ENCODE data around the gene GMIP. TPM values are rescaled to one million over a fixed set of nuclear protein-coding genes. Genes with fewer than 3 reads are reported as not detected.
"Not testable (repeated sequence)": the region's sequence is repeated elsewhere in the genome, so short reads cannot be mapped to it uniquely, and the experiment has no call there.

Gene GMIP
- polyA plus RNA-seq, 3 donors = 41.4 to 91.4 (median 75.1) TPM

GRCh38 chr19:19602136-19602712 is 41.2 kb downstream of the GMIP start:
- Histone ChIP-seq H2AFZ (ENCODE audit: insufficient read depth, low read depth, low read length, poor library complexity, severe bottlenecking) (no peak overlapping the region), H3K4me2 (replicated peaks; ENCODE audit: extremely low read depth, low read length, poor library complexity, severe bottlenecking) (no peak overlapping the region), H3K9me3 (replicated peaks in 1 of 2; ENCODE audit: control insufficient read depth in 1 of 2, insufficient read depth in 1 of 2, low read length in 2 of 2) (no peaks in the 10 kb centered on the region), H3K4me3 (replicated peaks in 1 of 3; ENCODE audit: low read depth in 2 of 3, low read length in 3 of 3) (no peak overlapping the region), H3K9ac (ENCODE audit: insufficient read depth, low read length, poor library complexity, severe bottlenecking) (no peak overlapping the region), H3K4me1 (ENCODE audit: control insufficient read depth in 1 of 2, insufficient read depth in 2 of 2, low read length in 2 of 2) (no peaks in the 10 kb centered on the region), H3K36me3 (replicated peaks in 1 of 2; ENCODE audit: control insufficient read depth in 1 of 2, insufficient read depth in 2 of 2, low read length in 2 of 2) (no peaks in the 10 kb centered on the region), H4K20me1 (ENCODE audit: insufficient read depth, low read length) (no peaks in the 10 kb centered on the region), H3K79me2 (ENCODE audit: insufficient read depth, low read length) (no peaks in the 10 kb centered on the region), H3K27me3 (ENCODE audit: control insufficient read depth in 2 of 2, insufficient read depth in 2 of 2, low read length in 2 of 2) (no peaks in the 10 kb centered on the region), H3K27ac (ENCODE audit: low read depth in 1 of 2, low read length in 2 of 2) (no peak overlapping the region)
- Mint-ChIP-seq H3K27ac (no peak overlapping the region), H3K4me3 (no peak overlapping the region), H3K9me3 (no peaks in the 10 kb centered on the region), H3K4me1 (no peaks in the 10 kb centered on the region), H3K36me3 (no peaks in the 10 kb centered on the region), H3K27me3 (ENCODE audit: low read depth in 3 of 3) (peaks cover 0 to 3% (median 0%) of the 10 kb centered on the region in 3 donors)
- no peak for DNase-seq
- WGBS (ENCODE audit: insufficient coverage) = 93% methylated on average over 5 of the region's 9 CpGs
- TF ChIP-seq, protein P1, sequence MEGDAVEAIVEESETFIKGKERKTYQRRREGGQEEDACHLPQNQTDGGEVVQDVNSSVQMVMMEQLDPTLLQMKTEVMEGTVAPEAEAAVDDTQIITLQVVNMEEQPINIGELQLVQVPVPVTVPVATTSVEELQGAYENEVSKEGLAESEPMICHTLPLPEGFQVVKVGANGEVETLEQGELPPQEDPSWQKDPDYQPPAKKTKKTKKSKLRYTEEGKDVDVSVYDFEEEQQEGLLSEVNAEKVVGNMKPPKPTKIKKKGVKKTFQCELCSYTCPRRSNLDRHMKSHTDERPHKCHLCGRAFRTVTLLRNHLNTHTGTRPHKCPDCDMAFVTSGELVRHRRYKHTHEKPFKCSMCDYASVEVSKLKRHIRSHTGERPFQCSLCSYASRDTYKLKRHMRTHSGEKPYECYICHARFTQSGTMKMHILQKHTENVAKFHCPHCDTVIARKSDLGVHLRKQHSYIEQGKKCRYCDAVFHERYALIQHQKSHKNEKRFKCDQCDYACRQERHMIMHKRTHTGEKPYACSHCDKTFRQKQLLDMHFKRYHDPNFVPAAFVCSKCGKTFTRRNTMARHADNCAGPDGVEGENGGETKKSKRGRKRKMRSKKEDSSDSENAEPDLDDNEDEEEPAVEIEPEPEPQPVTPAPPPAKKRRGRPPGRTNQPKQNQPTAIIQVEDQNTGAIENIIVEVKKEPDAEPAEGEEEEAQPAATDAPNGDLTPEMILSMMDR (IDR thresholded peaks at IDR 0.05) = no peak
- intact Hi-C loops (cut with micrococcal nuclease) = no loop called here

DNA sequence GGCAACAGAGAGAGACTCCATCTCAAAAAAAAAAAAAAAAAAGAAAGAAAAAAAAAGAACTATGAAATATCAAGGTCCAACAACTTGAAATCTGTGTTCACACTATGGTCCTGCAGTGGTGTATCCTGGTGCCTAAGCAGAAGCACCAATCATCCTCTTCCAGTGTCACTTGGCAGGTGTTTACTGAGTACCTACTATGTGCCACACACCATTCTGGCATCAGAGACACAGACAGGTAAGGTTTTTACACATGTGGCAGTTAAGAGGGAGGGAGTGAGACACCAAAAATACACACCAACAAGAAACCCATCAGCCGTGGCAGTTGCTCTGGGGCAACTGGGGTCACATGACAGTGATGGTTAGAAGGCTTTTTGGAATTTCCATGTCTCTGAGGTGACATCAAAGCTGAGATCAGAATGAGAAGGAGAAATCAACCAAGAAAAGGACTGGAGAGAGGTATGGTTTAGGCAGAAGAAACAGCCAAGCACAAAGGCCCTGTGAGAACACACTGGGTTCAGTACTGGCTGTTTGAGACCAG is 42.6 kb downstream of the GMIP start:
- H3K27me3 Mint-ChIP-seq (ENCODE audit: low read depth in 3 of 3) = peaks cover 0 to 3% (median 0%) of the 10 kb centered on the region in 3 donors
- no peaks in the 10 kb centered on the region for H3K4me1 Mint-ChIP-seq
- H4K20me1 ChIP-seq (ENCODE audit: insufficient read depth, low read length) = no peaks in the 10 kb centered on the region
- H3K27ac Mint-ChIP-seq = no peak overlapping the region
- no peaks in the 10 kb centered on the region for H3K36me3 ChIP-seq (replicated peaks in 1 of 2; ENCODE audit: control insufficient read depth in 1 of 2, insufficient read depth in 2 of 2, low read length in 2 of 2)
- intact Hi-C loops (cut with micrococcal nuclease) = no loop called here
- no peak overlapping the region for H3K9ac ChIP-seq (ENCODE audit: insufficient read depth, low read length, poor library complexity, severe bottlenecking)
- no CpG with 5 or more reads among the region's 1 CpG for WGBS (ENCODE audit: insufficient coverage)
- H3K27me3 ChIP-seq (ENCODE audit: control insufficient read depth in 2 of 2, insufficient read depth in 2 of 2, low read length in 2 of 2) = no peaks in the 10 kb centered on the region
- TF ChIP-seq, protein P1 (IDR thresholded peaks at IDR 0.05) = no peak
- no peak overlapping the region for H3K4me3 ChIP-seq (replicated peaks in 1 of 3; ENCODE audit: low read depth in 2 of 3, low read length in 3 of 3)
- no peaks in the 10 kb centered on the region for H3K36me3 Mint-ChIP-seq
- H3K9me3 ChIP-seq (replicated peaks in 1 of 2; ENCODE audit: control insufficient read depth in 1 of 2, insufficient read depth in 1 of 2, low read length in 2 of 2) = no peaks in the 10 kb centered on the region
- H3K27ac ChIP-seq (ENCODE audit: low read depth in 1 of 2, low read length in 2 of 2) = no peak overlapping the region
- H2AFZ ChIP-seq (ENCODE audit: insufficient read depth, low read depth, low read length, poor library complexity, severe bottlenecking) = no peak overlapping the region
- DNase-seq = peak in 1 of 3 donors; percentile 23
- H3K4me2 ChIP-seq (replicated peaks; ENCODE audit: extremely low read depth, low read length, poor library complexity, severe bottlenecking) = no peak overlapping the region
- H3K4me3 Mint-ChIP-seq = no peak overlapping the region
- no peaks in the 10 kb centered on the region for H3K79me2 ChIP-seq (ENCODE audit: insufficient read depth, low read length)
- no peaks in the 10 kb centered on the region for H3K9me3 Mint-ChIP-seq
- H3K4me1 ChIP-seq (ENCODE audit: control insufficient read depth in 1 of 2, insufficient read depth in 2 of 2, low read length in 2 of 2) = no peaks in the 10 kb centered on the region

DNA sequence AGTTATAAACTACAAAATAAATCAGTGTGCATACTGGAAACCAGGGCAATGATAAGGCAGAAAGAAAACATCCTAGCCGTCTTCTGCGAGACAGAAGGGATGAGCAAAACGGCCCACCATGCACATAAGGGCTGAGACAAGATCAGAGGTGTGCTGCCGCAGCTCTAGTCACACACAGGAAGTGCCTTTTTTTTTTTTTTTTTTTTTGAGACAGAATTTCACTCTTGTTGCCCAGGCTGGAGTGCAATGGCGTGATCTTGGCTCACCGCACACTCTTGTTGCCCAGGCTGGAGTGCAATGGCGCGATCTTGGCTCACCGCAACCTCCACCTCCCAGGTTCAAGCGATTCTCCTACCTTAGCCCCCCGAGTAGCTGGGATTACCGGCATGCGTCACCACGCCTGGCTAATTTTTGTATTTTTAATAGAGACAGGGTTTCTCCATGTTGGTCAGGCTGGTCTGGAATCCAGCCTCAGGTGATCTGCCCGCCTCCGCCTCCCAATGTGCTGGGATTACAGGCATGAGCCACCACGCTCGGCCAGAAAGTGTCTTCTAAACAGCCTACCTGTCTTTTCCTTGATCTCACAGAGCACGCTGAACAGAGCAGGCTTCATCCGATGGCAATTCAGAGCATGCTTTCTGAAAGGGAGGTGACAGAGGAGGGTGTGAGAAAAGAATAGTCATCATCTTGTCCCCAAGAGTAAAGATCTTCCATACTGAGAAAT is 44.6 kb downstream of the GMIP start:
- DNase-seq; H3K79me2 ChIP-seq (ENCODE audit: insufficient read depth, low read length); H4K20me1 ChIP-seq (ENCODE audit: insufficient read depth, low read length); H3K27ac ChIP-seq (ENCODE audit: low read depth in 1 of 2, low read length in 2 of 2); H3K9me3 ChIP-seq (replicated peaks in 1 of 2; ENCODE audit: control insufficient read depth in 1 of 2, insufficient read depth in 1 of 2, low read length in 2 of 2); H3K4me3 ChIP-seq (replicated peaks in 1 of 3; ENCODE audit: low read depth in 2 of 3, low read length in 3 of 3); H3K27me3 Mint-ChIP-seq (ENCODE audit: low read depth in 3 of 3); intact Hi-C loops (cut with micrococcal nuclease); H3K4me2 ChIP-seq (replicated peaks; ENCODE audit: extremely low read depth, low read length, poor library complexity, severe bottlenecking); H3K9me3 Mint-ChIP-seq; H3K36me3 ChIP-seq (replicated peaks in 1 of 2; ENCODE audit: control insufficient read depth in 1 of 2, insufficient read depth in 2 of 2, low read length in 2 of 2); H3K9ac ChIP-seq (ENCODE audit: insufficient read depth, low read length, poor library complexity, severe bottlenecking); H3K4me3 Mint-ChIP-seq; H2AFZ ChIP-seq (ENCODE audit: insufficient read depth, low read depth, low read length, poor library complexity, severe bottlenecking); H3K36me3 Mint-ChIP-seq; H3K27me3 ChIP-seq (ENCODE audit: control insufficient read depth in 2 of 2, insufficient read depth in 2 of 2, low read length in 2 of 2): not testable (repeated sequence)
- peaks cover 11% of the 10 kb centered on the region for H3K4me1 Mint-ChIP-seq
- H3K4me1 ChIP-seq (ENCODE audit: control insufficient read depth in 1 of 2, insufficient read depth in 2 of 2, low read length in 2 of 2) = peaks cover 12 to 13% of the 10 kb centered on the region in 2 donors
- 94% methylated on average over 6 of the region's 20 CpGs for WGBS (ENCODE audit: insufficient coverage)
- H3K27ac Mint-ChIP-seq = peak overlapping the region in 1 of 7 donors; percentile 47
